Retina (tissue), 1 donor: Measurements from ENCODE around the gene CERS1.

Source experiments
- DNase-seq: peaks from one replicate; pipeline ENCODE4 v3.0.0-alpha.2; 2016

CERS1 gene

GRCh38 chr19:18832306-18833140 is 63.4 kb downstream of the CERS1 start:
- DNase-seq: peak; percentile 50

- DNase-seq: peak; percentile 93
These were observed 64.2 kb downstream of the CERS1 start, which contains the start of gene UPF1 for GRCh38 chr19:18831524-18832305. TSS of gene UPF1 (plus strand) at chr19:18831959. CDS start at chr19:18832210, 251 bp downstream.

GRCh38 chr19:18830488-18830887 is 65.5 kb downstream of the CERS1 start:
- no peak for DNase-seq

- no peak for DNase-seq
These were observed 67.2 kb downstream of the CERS1 start for GRCh38 chr19:18828786-18829185.
